ENCODE data around the gene UBL5.

The UBL5 gene

DNA sequence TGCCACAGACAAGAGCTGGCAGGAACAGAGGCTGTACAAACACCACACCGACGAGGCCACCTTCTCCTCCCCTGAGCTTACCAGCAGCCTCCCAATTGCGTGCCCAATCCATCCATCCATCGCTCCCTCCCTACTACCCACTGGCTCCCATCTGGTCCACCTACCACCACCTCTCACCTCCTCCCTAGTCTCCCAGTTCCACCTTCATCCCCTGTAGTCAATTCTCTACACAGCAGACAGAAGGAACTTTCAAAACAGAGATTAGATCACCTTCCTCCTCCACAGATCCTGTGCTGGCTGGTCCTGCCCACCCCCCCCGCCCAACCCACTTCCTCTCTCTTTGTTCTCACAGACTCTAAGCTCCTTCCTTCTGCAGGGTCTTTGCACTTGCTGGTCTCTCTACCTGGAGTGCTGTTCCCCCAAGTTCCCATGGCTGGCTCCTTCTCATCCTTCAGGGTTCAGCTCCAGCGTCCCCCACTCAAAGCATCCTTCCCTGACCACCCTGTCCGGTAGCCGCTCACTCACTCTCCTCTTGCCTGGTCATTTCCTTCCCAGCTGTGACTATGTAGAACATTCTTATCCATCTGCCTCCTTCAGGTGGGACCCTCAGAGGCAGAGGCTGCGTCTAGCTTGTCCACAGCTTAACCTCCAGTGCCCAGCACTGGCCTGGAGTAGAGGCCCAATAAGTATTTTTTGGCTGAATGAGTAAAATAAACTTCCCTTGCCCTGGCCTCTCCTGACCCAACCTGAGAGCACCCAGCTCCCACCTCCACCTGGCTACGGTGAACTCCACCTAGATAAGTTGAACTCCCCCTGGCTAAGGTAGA, 30.4 kb downstream of the UBL5 start:
- DNase-seq (ENCODE audit: low read depth), result no peak
- TF ChIP-seq, protein P1, sequence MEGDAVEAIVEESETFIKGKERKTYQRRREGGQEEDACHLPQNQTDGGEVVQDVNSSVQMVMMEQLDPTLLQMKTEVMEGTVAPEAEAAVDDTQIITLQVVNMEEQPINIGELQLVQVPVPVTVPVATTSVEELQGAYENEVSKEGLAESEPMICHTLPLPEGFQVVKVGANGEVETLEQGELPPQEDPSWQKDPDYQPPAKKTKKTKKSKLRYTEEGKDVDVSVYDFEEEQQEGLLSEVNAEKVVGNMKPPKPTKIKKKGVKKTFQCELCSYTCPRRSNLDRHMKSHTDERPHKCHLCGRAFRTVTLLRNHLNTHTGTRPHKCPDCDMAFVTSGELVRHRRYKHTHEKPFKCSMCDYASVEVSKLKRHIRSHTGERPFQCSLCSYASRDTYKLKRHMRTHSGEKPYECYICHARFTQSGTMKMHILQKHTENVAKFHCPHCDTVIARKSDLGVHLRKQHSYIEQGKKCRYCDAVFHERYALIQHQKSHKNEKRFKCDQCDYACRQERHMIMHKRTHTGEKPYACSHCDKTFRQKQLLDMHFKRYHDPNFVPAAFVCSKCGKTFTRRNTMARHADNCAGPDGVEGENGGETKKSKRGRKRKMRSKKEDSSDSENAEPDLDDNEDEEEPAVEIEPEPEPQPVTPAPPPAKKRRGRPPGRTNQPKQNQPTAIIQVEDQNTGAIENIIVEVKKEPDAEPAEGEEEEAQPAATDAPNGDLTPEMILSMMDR (conservative IDR thresholded peaks at IDR 0.05; ENCODE audit: low read depth, low read length), result no peak

DNA sequence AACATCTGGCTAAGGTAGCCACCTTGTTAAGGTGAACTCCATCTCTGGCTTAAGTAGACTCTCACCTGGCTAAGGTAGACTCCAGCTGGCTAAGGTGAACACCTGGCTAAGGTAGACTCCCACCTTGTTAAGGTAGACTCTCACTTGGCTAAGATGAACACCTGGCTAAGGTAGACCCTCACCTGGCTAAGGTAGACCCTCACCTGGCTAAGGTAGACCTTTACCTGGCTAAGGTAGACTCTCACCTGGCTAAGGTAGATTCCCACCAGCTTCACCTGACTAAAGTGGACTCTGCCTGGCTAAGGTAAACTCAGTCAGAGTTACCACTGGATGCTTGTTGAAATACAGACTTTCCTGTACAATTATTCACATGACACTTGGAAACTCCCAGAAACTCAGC, 31.0 kb downstream of the UBL5 start:
- no peak for DNase-seq (ENCODE audit: low read depth)
- H3K4me3 ChIP-seq (ENCODE audit: low read length), result no peak overlapping the region
- TF ChIP-seq, protein P1 (conservative IDR thresholded peaks at IDR 0.05; ENCODE audit: low read depth, low read length), result no peak

More for the DNA sequence above, 30.4 kb downstream of the UBL5 start:
- no peak overlapping the region for H3K4me3 ChIP-seq (ENCODE audit: low read length)

DNA sequence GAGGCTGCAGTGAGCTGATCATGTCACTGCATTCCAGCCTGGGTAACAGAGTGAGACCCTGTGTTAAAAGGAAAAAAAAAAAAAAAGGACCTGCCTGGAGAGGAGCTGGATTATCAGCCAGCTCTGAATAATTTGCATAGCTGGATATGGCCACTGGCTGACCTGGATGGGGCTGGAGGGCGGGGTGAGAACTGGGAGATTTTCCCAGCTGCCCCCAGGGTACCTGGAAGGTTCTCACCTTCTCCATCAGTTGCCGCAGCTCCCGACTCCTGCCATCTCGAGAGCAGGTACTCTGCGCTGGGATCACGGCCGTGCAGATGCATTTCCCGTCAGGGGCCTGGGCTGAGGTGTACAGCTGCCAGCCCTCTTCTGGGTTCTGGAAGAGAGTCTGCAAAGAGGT, 32.7 kb downstream of the UBL5 start:
- no peak overlapping the region for H3K4me3 ChIP-seq (ENCODE audit: low read length)
- no peak for DNase-seq (ENCODE audit: low read depth)
- TF ChIP-seq, protein P1 (conservative IDR thresholded peaks at IDR 0.05; ENCODE audit: low read depth, low read length), result no peak

DNA sequence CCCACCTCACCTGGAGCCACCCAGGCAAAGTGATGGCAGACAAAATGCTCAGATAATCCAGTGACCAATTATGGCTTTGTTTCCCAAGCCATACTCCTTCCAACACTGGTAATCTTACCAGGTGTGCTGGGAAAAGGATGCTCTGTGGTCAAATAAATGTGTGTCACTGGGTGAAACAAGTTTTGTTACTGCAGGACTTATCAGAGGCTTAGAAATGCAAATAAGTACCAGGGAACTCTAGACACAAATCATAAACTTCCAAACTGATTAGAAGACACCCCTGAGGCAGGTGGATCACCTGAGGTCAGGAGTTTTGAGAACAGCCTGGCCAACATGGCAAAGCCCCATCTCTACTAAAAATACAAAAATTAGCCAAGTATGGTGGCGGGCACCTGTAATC, 33.8 kb downstream of the UBL5 start:
- DNase-seq (ENCODE audit: low read depth), result no peak
- TF ChIP-seq, protein P1 (conservative IDR thresholded peaks at IDR 0.05; ENCODE audit: low read depth, low read length), result no peak
- no peak overlapping the region for H3K4me3 ChIP-seq (ENCODE audit: low read length)

DNA sequence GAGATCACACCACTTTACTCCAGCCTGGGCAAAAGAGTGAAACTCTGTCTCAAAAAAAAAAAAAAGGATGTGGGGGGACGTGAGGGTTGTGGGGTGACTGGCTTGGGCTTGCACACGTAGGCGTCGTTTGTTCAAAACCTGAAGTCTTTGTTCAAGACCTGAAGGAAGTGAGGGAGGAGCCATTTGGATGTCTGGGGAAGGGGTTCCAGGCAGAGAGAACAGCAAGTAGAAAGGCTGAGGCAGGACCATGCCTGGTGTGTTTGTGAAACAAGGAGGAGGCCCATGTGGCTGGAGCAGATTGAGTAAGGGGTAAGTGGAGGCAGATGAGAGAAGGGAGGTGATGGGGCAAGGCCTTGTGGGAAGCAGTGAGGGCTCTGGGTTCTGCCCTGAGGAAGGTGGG, 35.2 kb downstream of the UBL5 start:
- TF ChIP-seq, protein P1 (conservative IDR thresholded peaks at IDR 0.05; ENCODE audit: low read depth, low read length), result no peak
- DNase-seq (ENCODE audit: low read depth), result no peak
- H3K4me3 ChIP-seq (ENCODE audit: low read length), result no peak overlapping the region

DNA sequence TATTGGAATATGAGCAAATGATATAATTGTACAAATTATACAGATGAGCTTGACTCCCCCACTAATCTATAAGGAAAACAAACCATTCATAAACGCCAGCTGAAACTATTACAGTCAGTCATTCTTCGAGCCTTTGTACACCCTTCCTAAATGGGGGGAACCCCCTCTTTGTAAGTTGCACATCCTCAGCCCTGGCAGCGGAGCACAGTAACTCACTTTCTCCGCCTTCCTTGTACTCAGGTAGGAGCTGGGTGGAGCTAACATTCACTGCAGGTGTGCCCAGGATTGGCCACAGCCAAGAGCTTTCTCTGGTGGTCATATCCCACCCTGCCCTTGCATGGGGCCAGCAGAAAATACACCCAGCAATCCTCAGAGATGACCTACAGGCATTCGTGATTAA, 36.0 kb downstream of the UBL5 start:
- no peak for DNase-seq (ENCODE audit: low read depth)
- TF ChIP-seq, protein P1 (conservative IDR thresholded peaks at IDR 0.05; ENCODE audit: low read depth, low read length), result no peak
- H3K4me3 ChIP-seq (ENCODE audit: low read length), result no peak overlapping the region

Measured in retinal pigment epithelial cell (primary cell).